ENCODE measurements around the gene XYLB.

GRCh38 chr3:38383156-38383875 lies 36.7 kb downstream of the XYLB start:
- TF ChIP-seq POLR2AphosphoS5 (IDR thresholded peaks at IDR 0.05; ENCODE audit: low read depth, low read length), result no peak
- no peak for TF ChIP-seq SIN3A (IDR thresholded peaks at IDR 0.05; ENCODE audit: borderline replicate concordance, insufficient read depth, low read length)
- no peak for TF ChIP-seq TAF1 (IDR thresholded peaks at IDR 0.05; ENCODE audit: borderline replicate concordance, insufficient read depth, low read length)
- TF ChIP-seq REST (IDR thresholded peaks at IDR 0.05; ENCODE audit: insufficient read depth in 1 of 2, low read depth in 2 of 2, low read length in 2 of 2), result no peak
